ENCODE results near the gene NAV3. TPM values are rescaled to one million over a fixed set of nuclear protein-coding genes. Genes with fewer than 3 reads are reported as not detected.

The NAV3 gene
- polyA plus RNA-seq, 1 of the 3 experiments (the other 2 are of a cell fraction) = 10.5 TPM

DNA sequence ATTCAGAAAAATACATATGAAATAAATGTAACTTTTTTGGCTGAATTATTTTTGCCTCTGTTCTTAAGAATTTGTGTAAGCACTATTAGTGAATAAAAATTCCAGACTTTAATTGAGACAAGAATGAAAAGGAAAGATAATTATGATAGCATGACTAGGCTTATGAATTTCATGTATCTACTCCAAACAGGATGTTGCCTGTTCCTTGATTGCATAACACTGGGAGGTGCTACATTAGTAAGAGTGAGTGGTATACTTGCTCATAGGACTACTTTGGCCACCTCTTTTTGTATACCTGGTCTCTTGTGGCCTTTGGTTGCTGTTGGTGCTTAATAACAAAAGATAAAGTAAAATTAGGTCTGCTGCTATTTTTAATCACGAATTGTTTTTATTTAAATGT lies 112.8 kb downstream of the NAV3 start:
- DNase-seq = no peak
- Histone ChIP-seq H3K9ac (peak overlapping the region; percentile 8; the same call in 1 of the 2 replicates), H3K36me3 (replicated peaks in 1 of 2; ENCODE audit: control insufficient read depth in 1 of 2, insufficient read depth in 2 of 2, low read length in 1 of 2) (peaks cover 2 to 3% of the 10 kb centered on the region in 2 experiments), H3K27me3 (ENCODE audit: insufficient read depth) (no peaks in the 10 kb centered on the region), H3K4me1 (ENCODE audit: control insufficient read depth in 1 of 2, insufficient read depth in 2 of 2, low read depth in 1 of 2, low read length in 1 of 2) (peaks cover 0 to 18% of the 10 kb centered on the region in 2 experiments; a peak in 2 of 4 replicates), H4K20me1 (ENCODE audit: insufficient read depth) (no peaks in the 10 kb centered on the region), H2AFZ (ENCODE audit: low read depth) (no peak overlapping the region), H3F3A (replicated peaks; ENCODE audit: insufficient read depth) (peaks cover 51% of the 10 kb centered on the region), H3K4me2 (peak overlapping the region; percentile 51; the same call in 1 of the 2 replicates), H3K9me3 (no peaks in the 10 kb centered on the region), H3K79me2 (ENCODE audit: insufficient read depth) (peaks cover 53% of the 10 kb centered on the region), H3K4me3 (ENCODE audit: low read depth in 2 of 2, low read length in 1 of 2) (peak overlapping the region; percentile 26 to 31; a peak in 2 of 4 replicates), H3K9me2 (no peaks in the 10 kb centered on the region), H3K27ac (ENCODE audit: low read depth in 2 of 2, low read length in 1 of 2) (peak overlapping the region; percentile 61 to 87; a peak in 3 of 4 replicates)
- ChIA-PET POLR2A (no interaction called here), CTCF (no interaction called here)
- TF ChIP-seq, protein P1, sequence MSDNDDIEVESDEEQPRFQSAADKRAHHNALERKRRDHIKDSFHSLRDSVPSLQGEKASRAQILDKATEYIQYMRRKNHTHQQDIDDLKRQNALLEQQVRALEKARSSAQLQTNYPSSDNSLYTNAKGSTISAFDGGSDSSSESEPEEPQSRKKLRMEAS (IDR thresholded peaks at IDR 0.05; ENCODE audit: low read depth) = no peak
- TF ChIP-seq RFX5 (IDR thresholded peaks at IDR 0.05; ENCODE audit: low read length) (no peak), TCF12 (IDR thresholded peaks at IDR 0.05) (peak; percentile 16; the same call in 1 of the 2 replicates)
- WGBS (ENCODE audit: low lambda C conversion rate) = 9% methylated on average over 1 of the region's 1 CpG

DNA sequence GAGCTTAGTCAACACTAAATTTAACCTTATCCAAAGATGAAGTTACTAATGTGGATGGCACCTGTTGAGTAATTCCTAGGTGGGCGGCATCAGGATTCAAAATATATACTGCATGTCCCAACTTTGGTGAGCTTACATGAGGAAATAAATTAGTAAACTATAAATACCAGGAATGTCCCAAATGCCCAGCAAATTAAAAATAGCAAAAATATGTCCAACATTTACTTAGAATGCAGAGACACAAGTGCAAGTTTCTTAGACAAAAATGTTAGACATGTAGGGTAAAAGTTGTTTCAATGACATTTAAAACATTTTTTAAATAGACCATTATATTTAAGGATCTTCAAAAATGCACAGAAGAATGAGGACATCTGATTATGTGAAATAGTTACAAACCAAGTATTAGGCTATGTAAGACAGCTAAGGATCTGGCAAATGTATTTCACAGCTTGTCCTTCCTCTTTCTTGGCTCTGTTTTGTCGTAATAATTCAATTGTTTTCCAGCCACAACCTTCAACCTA lies 115.9 kb downstream of the NAV3 start:
- peaks cover 0 to 11% of the 10 kb centered on the region in 2 experiments; a peak in 2 of 4 replicates for H3K4me1 ChIP-seq (ENCODE audit: control insufficient read depth in 1 of 2, insufficient read depth in 2 of 2, low read depth in 1 of 2, low read length in 1 of 2)

More for the DNA sequence above, 115.9 kb downstream of the NAV3 start:
- no peaks in the 10 kb centered on the region for H4K20me1 ChIP-seq (ENCODE audit: insufficient read depth)
- peaks cover 74% of the 10 kb centered on the region for H3K79me2 ChIP-seq (ENCODE audit: insufficient read depth)
- TF ChIP-seq RFX5 (IDR thresholded peaks at IDR 0.05; ENCODE audit: low read length) (no peak), GABPA (IDR thresholded peaks at IDR 0.05; ENCODE audit: low read depth) (no peak), JUND (IDR thresholded peaks at IDR 0.05) (no peak), TEAD4 (IDR thresholded peaks at IDR 0.05; ENCODE audit: borderline replicate concordance, insufficient read depth) (no peak), FOSL2 (IDR thresholded peaks at IDR 0.05; ENCODE audit: borderline replicate concordance, low read depth) (no peak)
- TF ChIP-seq, protein P1 (IDR thresholded peaks at IDR 0.05; ENCODE audit: low read depth) = no peak
- TF ChIP-seq, protein P2, sequence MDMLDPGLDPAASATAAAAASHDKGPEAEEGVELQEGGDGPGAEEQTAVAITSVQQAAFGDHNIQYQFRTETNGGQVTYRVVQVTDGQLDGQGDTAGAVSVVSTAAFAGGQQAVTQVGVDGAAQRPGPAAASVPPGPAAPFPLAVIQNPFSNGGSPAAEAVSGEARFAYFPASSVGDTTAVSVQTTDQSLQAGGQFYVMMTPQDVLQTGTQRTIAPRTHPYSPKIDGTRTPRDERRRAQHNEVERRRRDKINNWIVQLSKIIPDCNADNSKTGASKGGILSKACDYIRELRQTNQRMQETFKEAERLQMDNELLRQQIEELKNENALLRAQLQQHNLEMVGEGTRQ (IDR thresholded peaks at IDR 0.05; ENCODE audit: borderline replicate concordance, low read depth, low read length) = no peak
- TF ChIP-seq, protein P3, sequence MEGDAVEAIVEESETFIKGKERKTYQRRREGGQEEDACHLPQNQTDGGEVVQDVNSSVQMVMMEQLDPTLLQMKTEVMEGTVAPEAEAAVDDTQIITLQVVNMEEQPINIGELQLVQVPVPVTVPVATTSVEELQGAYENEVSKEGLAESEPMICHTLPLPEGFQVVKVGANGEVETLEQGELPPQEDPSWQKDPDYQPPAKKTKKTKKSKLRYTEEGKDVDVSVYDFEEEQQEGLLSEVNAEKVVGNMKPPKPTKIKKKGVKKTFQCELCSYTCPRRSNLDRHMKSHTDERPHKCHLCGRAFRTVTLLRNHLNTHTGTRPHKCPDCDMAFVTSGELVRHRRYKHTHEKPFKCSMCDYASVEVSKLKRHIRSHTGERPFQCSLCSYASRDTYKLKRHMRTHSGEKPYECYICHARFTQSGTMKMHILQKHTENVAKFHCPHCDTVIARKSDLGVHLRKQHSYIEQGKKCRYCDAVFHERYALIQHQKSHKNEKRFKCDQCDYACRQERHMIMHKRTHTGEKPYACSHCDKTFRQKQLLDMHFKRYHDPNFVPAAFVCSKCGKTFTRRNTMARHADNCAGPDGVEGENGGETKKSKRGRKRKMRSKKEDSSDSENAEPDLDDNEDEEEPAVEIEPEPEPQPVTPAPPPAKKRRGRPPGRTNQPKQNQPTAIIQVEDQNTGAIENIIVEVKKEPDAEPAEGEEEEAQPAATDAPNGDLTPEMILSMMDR (IDR thresholded peaks at IDR 0.05) = no peak
- TF ChIP-seq, protein P4, sequence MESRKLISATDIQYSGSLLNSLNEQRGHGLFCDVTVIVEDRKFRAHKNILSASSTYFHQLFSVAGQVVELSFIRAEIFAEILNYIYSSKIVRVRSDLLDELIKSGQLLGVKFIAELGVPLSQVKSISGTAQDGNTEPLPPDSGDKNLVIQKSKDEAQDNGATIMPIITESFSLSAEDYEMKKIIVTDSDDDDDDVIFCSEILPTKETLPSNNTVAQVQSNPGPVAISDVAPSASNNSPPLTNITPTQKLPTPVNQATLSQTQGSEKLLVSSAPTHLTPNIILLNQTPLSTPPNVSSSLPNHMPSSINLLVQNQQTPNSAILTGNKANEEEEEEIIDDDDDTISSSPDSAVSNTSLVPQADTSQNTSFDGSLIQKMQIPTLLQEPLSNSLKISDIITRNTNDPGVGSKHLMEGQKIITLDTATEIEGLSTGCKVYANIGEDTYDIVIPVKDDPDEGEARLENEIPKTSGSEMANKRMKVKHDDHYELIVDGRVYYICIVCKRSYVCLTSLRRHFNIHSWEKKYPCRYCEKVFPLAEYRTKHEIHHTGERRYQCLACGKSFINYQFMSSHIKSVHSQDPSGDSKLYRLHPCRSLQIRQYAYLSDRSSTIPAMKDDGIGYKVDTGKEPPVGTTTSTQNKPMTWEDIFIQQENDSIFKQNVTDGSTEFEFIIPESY (IDR thresholded peaks at IDR 0.05; ENCODE audit: borderline replicate concordance, low read depth) = no peak
- TF ChIP-seq, protein P5, sequence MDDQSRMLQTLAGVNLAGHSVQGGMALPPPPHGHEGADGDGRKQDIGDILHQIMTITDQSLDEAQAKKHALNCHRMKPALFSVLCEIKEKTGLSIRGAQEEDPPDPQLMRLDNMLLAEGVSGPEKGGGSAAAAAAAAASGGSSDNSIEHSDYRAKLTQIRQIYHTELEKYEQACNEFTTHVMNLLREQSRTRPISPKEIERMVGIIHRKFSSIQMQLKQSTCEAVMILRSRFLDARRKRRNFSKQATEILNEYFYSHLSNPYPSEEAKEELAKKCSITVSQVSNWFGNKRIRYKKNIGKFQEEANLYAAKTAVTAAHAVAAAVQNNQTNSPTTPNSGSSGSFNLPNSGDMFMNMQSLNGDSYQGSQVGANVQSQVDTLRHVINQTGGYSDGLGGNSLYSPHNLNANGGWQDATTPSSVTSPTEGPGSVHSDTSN (IDR thresholded peaks at IDR 0.05) = no peak
- H3K27ac ChIP-seq (ENCODE audit: low read depth in 2 of 2, low read length in 1 of 2) = peak overlapping the region; percentile 77 to 89; a peak in 3 of 4 replicates
- no peaks in the 10 kb centered on the region for H3K9me3 ChIP-seq
- H3K27me3 ChIP-seq (ENCODE audit: insufficient read depth) = no peaks in the 10 kb centered on the region
- H3K9me2 ChIP-seq = no peaks in the 10 kb centered on the region
- H3K9ac ChIP-seq = peak overlapping the region; percentile 51; the same call in 1 of the 2 replicates
- H2AFZ ChIP-seq (ENCODE audit: low read depth) = no peak overlapping the region
- ChIA-PET CTCF (interaction anchor here (1.3 kb wide), 1 partner anchor 21 kb away, joined by 6 read pairs; no protein-coding TSS in a partner anchor), POLR2A (no interaction called here)
- WGBS (ENCODE audit: low lambda C conversion rate) = 30% methylated on average over 2 of the region's 2 CpGs
- H3F3A ChIP-seq (replicated peaks; ENCODE audit: insufficient read depth) = peaks cover 29% of the 10 kb centered on the region
- no peak for DNase-seq
- H3K36me3 ChIP-seq (replicated peaks in 1 of 2; ENCODE audit: control insufficient read depth in 1 of 2, insufficient read depth in 2 of 2, low read length in 1 of 2) = peaks cover 3 to 15% of the 10 kb centered on the region in 2 experiments
- H3K4me2 ChIP-seq = peak overlapping the region; percentile 59
- H3K4me3 ChIP-seq (ENCODE audit: low read depth in 2 of 2, low read length in 1 of 2) = peak overlapping the region in 1 of 2 experiments; percentile 10; a peak in 1 of 4 replicates
